Neuronal stem cell (in vitro differentiated cells): Measurements from ENCODE around the gene RBM18.

Source experiments
- DNase-seq: peaks from one replicate; pipeline ENCODE4 v3.0.0-alpha.2; 2013; ENCODE audit warnings: low spot score
- H2AFZ ChIP-seq: one replicate; pipeline ENCODE4 v1.6.1; 2013; ENCODE audit warnings: mild to moderate bottlenecking, low read length, inconsistent platforms
- H2AK5ac ChIP-seq: 2 replicates; pipeline ENCODE4 v1.6.1; 2013; ENCODE audit warnings: low read depth, mild to moderate bottlenecking, inconsistent platforms, low read length, moderate library complexity, mixed read lengths
- H2BK120ac ChIP-seq: 2 replicates; pipeline ENCODE4 v1.6.1; 2013; ENCODE audit warnings: low read depth, mild to moderate bottlenecking, inconsistent platforms, low read length, moderate library complexity, mixed read lengths
- H2BK12ac ChIP-seq: one replicate; pipeline ENCODE4 v1.6.1; 2013; ENCODE audit warnings: low read length, inconsistent platforms
- H2BK15ac ChIP-seq: 2 replicates; pipeline ENCODE4 v1.6.1; 2013; ENCODE audit warnings: mild to moderate bottlenecking, low read length, inconsistent platforms, mixed read lengths
- H2BK5ac ChIP-seq: one replicate; pipeline ENCODE4 v1.6.1; 2013; ENCODE audit warnings: inconsistent platforms, mild to moderate bottlenecking, low read length, moderate library complexity
- H3K14ac ChIP-seq: one replicate; pipeline ENCODE4 v1.6.1; 2013; ENCODE audit warnings: low read length, inconsistent platforms
- H3K18ac ChIP-seq: 2 replicates; pipeline ENCODE4 v1.6.1; 2013; ENCODE audit warnings: low read length, inconsistent platforms
- H3K23ac ChIP-seq: 2 replicates; pipeline ENCODE4 v1.6.1; 2013; ENCODE audit warnings: low read depth, mild to moderate bottlenecking, mixed read lengths, low read length, inconsistent platforms; ENCODE audit not compliant: poor library complexity
- H3K27ac ChIP-seq: replicated peaks from 3 replicates; pipeline ENCODE4 v1.5.1; 2013; ENCODE audit warnings: low read length, inconsistent platforms
- H3K27me3 ChIP-seq, 3 experiments: 2 replicates each; pipeline ENCODE4 v1.6.1; 2013; ENCODE audit warnings: low read length in 3 of 3, mild to moderate bottlenecking in 2 of 3, inconsistent platforms in 1 of 3, low read depth in 1 of 3, mixed read lengths in 1 of 3, moderate library complexity in 1 of 3; ENCODE audit not compliant: control insufficient read depth in 3 of 3, insufficient read depth in 3 of 3
- H3K36me3 ChIP-seq, 2 donors: replicated peaks in 1 of 2; 2 replicates each; pipeline ENCODE4 v1.6.1; 2013; ENCODE audit warnings: low read length in 2 of 2; ENCODE audit not compliant: control insufficient read depth in 2 of 2, insufficient read depth in 2 of 2
- H3K4ac ChIP-seq: 2 replicates; pipeline ENCODE4 v1.6.1; 2013; ENCODE audit warnings: inconsistent platforms, mild to moderate bottlenecking, low read length, moderate library complexity
- H3K4me1 ChIP-seq, 2 donors: 1 replicate in 1 of 2; 2 replicates in 1 of 2; pipeline ENCODE4 v1.6.1; 2013; ENCODE audit warnings: low read length in 2 of 2, low read depth in 1 of 2; ENCODE audit not compliant: control insufficient read depth in 2 of 2, insufficient read depth in 1 of 2
- H3K4me2 ChIP-seq: one replicate; pipeline ENCODE4 v1.6.1; 2013; ENCODE audit warnings: mild to moderate bottlenecking, low read length, inconsistent platforms; ENCODE audit not compliant: insufficient read depth, poor library complexity, severe bottlenecking
- H3K4me3 ChIP-seq, 2 donors: 2 replicates each; pipeline ENCODE4 v1.5.1; 2013; ENCODE audit warnings: low read length in 2 of 2, mild to moderate bottlenecking in 2 of 2, inconsistent platforms in 1 of 2, moderate library complexity in 1 of 2
- H3K79me1 ChIP-seq: one replicate; pipeline ENCODE4 v1.6.1; 2013; ENCODE audit warnings: low read depth, mild to moderate bottlenecking, inconsistent platforms, low read length, moderate library complexity
- H3K9ac ChIP-seq: one replicate; pipeline ENCODE4 v1.6.1; 2013; ENCODE audit warnings: mild to moderate bottlenecking, low read depth, low read length, inconsistent platforms; ENCODE audit not compliant: poor library complexity
- H3K9me3 ChIP-seq, 2 donors: replicated peaks in 1 of 2; 2 replicates each; pipeline versions ENCODE3 to v1.6.1; 2013; ENCODE audit warnings: low read length in 2 of 2, mild to moderate bottlenecking in 2 of 2, inconsistent platforms in 1 of 2, low read depth in 1 of 2, mixed read lengths in 1 of 2, moderate library complexity in 1 of 2; ENCODE audit not compliant: control insufficient read depth in 2 of 2, insufficient read depth in 1 of 2
- H4K8ac ChIP-seq: one replicate; pipeline ENCODE4 v1.6.1; 2013; ENCODE audit warnings: low read depth, mild to moderate bottlenecking, inconsistent platforms, low read length, moderate library complexity
- H4K91ac ChIP-seq: one replicate; pipeline ENCODE4 v1.6.1; 2013; ENCODE audit warnings: low read length, low read depth, mild to moderate bottlenecking, inconsistent platforms; ENCODE audit not compliant: poor library complexity
- WGBS, 2 donors: extraction: QIAGEN DNeasy Blood & Tissue Kit; methylation state at CpG; one replicate each; pipeline ENCODE4 v1.1.7; 2013; ENCODE audit warnings: missing lambda C conversion rate in 2 of 2, mixed read lengths in 1 of 2; ENCODE audit not compliant: insufficient read length in 2 of 2, insufficient replicate concordance in 1 of 2; ENCODE audit errors: extremely low coverage in 2 of 2; 5-methylcytosine and 5-hydroxymethylcytosine counted together

Gene RBM18

DNA sequence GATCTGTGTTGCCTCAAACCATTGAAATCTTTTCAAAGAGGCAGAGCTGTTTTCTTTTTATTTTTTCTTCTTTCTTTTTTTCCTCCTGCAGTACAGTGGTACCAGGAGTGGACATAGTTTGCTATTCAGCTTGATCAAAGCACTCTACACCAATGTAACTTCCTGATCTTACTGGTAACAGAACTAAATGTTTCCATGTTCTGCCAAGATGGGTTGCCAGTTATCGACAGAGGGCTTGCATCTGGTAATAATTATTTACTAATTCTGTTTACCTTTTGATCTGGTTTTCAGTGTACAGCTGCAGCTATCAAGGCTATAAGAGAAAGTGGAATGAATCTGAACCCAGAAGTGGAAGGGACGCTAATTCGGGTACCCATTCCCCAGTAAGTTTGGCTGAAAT is 26.8 kb upstream of the RBM18 start:
- no peak overlapping the region for H3K14ac ChIP-seq
- H4K8ac ChIP-seq = no peak overlapping the region
- H3K23ac ChIP-seq = no peak overlapping the region
- H4K91ac ChIP-seq = no peak overlapping the region
- WGBS, 2 donors = no CpG with 5 or more reads among the region's 3 CpGs
- no peaks in the 10 kb centered on the region for H3K79me1 ChIP-seq
- H3K27ac ChIP-seq = no peak overlapping the region
- H3K4ac ChIP-seq = no peak overlapping the region
- H2BK5ac ChIP-seq = no peak overlapping the region
- no peak overlapping the region for H3K4me2 ChIP-seq
- no peak overlapping the region for H3K9ac ChIP-seq
- no peaks in the 10 kb centered on the region for H3K27me3 ChIP-seq
- H3K4me3 ChIP-seq = no peak overlapping the region
- no peak overlapping the region for H2AFZ ChIP-seq
- no peak overlapping the region for H2BK15ac ChIP-seq
- H3K9me3 ChIP-seq = peaks cover 0 to 2% of the 10 kb centered on the region in 2 donors
- no peak overlapping the region for H2BK12ac ChIP-seq
- H2AK5ac ChIP-seq = no peak overlapping the region
- no peak overlapping the region for H2BK120ac ChIP-seq
- no peaks in the 10 kb centered on the region for H3K4me1 ChIP-seq
- H3K36me3 ChIP-seq = peaks cover 11 to 85% of the 10 kb centered on the region in 2 donors
- DNase-seq = no peak
- no peak overlapping the region for H3K18ac ChIP-seq

DNA sequence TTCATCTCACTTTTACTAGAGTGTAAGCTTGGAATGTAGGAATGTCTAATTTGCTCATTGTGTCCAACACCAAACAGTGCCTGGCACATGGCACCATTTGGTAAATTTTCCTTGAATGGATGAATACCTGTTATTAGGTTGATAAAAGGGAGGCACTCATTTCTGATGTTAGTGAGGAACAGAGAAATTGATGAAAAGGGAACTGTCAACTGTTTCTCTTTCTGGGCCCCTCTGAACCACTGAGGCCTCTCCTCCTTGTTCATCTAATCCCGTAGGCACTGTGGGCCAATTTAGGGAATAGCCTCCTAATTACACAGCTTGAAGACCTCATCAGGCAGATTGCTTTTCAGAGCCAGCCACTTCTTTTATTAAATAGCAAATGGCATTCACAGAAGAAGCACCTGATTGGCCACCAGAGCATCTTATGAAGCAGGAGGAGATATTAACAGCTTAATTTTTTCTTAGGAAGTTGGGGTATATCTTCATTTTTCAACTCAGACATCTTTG is 22.6 kb upstream of the RBM18 start:
- H3K36me3 ChIP-seq = peaks cover 13 to 85% of the 10 kb centered on the region in 2 donors
- no peaks in the 10 kb centered on the region for H3K79me1 ChIP-seq
- no peak overlapping the region for H3K4ac ChIP-seq
- H3K18ac ChIP-seq = no peak overlapping the region
- H2AFZ ChIP-seq = no peak overlapping the region
- WGBS, 2 donors = no CpG with 5 or more reads among the region's 1 CpG
- no peak overlapping the region for H3K4me3 ChIP-seq
- H3K14ac ChIP-seq = no peak overlapping the region
- H3K4me1 ChIP-seq = no peaks in the 10 kb centered on the region
- no peak overlapping the region for H4K91ac ChIP-seq
- no peak overlapping the region for H3K23ac ChIP-seq
- no peak overlapping the region for H2BK5ac ChIP-seq
- H3K27ac ChIP-seq = no peak overlapping the region
- H4K8ac ChIP-seq = no peak overlapping the region
- no peak overlapping the region for H3K4me2 ChIP-seq
- H2BK15ac ChIP-seq = no peak overlapping the region
- H3K9ac ChIP-seq = no peak overlapping the region
- H3K27me3 ChIP-seq = no peaks in the 10 kb centered on the region
- no peak overlapping the region for H2AK5ac ChIP-seq
- H3K9me3 ChIP-seq = no peaks in the 10 kb centered on the region
- H2BK12ac ChIP-seq = no peak overlapping the region
- H2BK120ac ChIP-seq = no peak overlapping the region
- no peak for DNase-seq

DNA sequence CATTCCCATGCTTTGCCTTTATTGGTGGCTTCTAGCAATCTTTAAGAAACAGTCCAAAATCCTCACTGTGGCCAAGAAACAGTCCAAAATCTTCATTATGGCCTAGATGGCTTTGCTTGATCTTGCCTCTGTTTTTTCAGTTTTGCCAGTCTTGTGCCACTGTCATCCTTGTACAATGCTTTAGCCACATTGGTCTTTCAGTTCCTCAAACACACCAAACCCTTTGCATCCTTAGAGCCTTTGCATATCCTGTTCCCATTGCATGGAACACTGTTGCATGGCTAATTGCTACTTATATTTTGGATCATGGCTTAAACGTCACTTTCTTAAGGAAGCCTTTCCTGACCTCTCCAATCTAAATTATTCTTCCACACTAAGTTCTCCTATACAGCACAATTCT is 22.1 kb upstream of the RBM18 start:
- no peak overlapping the region for H3K23ac ChIP-seq
- H3K27me3 ChIP-seq = no peaks in the 10 kb centered on the region
- no peaks in the 10 kb centered on the region for H3K9me3 ChIP-seq
- no peak overlapping the region for H3K4me3 ChIP-seq
- H3K14ac ChIP-seq = no peak overlapping the region
- no peak overlapping the region for H3K27ac ChIP-seq
- H4K91ac ChIP-seq = no peak overlapping the region
- H2BK12ac ChIP-seq = no peak overlapping the region
- H3K4me2 ChIP-seq = no peak overlapping the region
- no peak overlapping the region for H2BK5ac ChIP-seq
- H3K36me3 ChIP-seq = peaks cover 12 to 85% of the 10 kb centered on the region in 2 donors
- no peak overlapping the region for H3K18ac ChIP-seq
- H4K8ac ChIP-seq = no peak overlapping the region
- H2BK15ac ChIP-seq = no peak overlapping the region
- H3K4me1 ChIP-seq = peaks cover 0 to 2% of the 10 kb centered on the region in 2 donors
- no peak overlapping the region for H3K9ac ChIP-seq
- no peak overlapping the region for H2AFZ ChIP-seq
- H3K4ac ChIP-seq = no peak overlapping the region
- H2AK5ac ChIP-seq = no peak overlapping the region
- H2BK120ac ChIP-seq = no peak overlapping the region
- H3K79me1 ChIP-seq = no peaks in the 10 kb centered on the region
- no peak for DNase-seq
- WGBS, 2 donors = no CpG with 5 or more reads among the region's 1 CpG

DNA sequence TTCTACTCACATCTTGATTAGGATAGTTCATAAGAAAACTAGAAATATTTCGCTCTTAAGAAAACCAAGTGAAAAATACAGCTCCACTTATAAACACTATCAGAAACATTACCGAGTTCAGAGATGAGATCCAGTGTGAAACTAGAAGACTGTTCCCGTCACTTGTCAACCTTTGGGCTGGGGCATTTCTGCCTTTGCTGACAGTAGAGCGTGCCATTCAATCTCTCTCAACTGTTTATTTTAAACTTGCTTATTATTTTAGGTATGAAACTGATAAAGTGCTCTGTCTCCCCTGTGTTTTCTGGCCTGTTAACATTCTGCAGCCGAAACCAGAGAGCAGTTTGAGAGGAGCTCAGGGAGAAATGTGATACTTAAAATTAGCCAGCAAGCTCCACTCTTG is 16.7 kb upstream of the RBM18 start:
- Histone ChIP-seq H2AFZ (no peak overlapping the region), H3K79me1 (no peaks in the 10 kb centered on the region), H4K8ac (no peak overlapping the region), H3K4me1 (peaks cover 0 to 2% of the 10 kb centered on the region in 2 donors), H2BK12ac (no peak overlapping the region), H2BK120ac (no peak overlapping the region), H2AK5ac (no peak overlapping the region), H3K4me2 (no peak overlapping the region), H3K9ac (no peak overlapping the region), H3K18ac (no peak overlapping the region), H3K23ac (no peak overlapping the region), H3K27me3 (no peaks in the 10 kb centered on the region), H4K91ac (no peak overlapping the region), H3K36me3 (peaks cover 9 to 69% of the 10 kb centered on the region in 2 donors), H2BK15ac (no peak overlapping the region), H3K9me3 (peaks cover 3 to 12% of the 10 kb centered on the region in 2 donors), H3K27ac (no peak overlapping the region), H3K4ac (no peak overlapping the region), H2BK5ac (no peak overlapping the region), H3K4me3 (no peak overlapping the region), H3K14ac (no peak overlapping the region)
- DNase-seq = no peak
- no CpG with 5 or more reads among the region's 5 CpGs for WGBS, 2 donors
